Right lung (tissue), 5 donors: ENCODE measurements around the gene QRFPR. TPM values are rescaled to one million over a fixed set of nuclear protein-coding genes. Genes with fewer than 3 reads are reported as not detected.

ENCODE experiments used
- polyA plus RNA-seq, 5 donors: library from polyadenylated mRNA; unstranded; fragments of 120-200 nt; gene quantifications; one replicate each; pipeline versions ENCODE4 v1.2.1 to v1.2.3, GENCODE V29; 2013; ENCODE audit warnings: inconsistent platforms in 1 of 5, low replicate concordance in 1 of 5; ENCODE audit not compliant: insufficient read length in 5 of 5, insufficient read depth in 1 of 5

The QRFPR gene
- polyA plus RNA-seq, 5 donors, result 0.73 to 3.7 (median 2.5) TPM

Other genes with a start within 250 kb of the QRFPR start
- 1 to 10 TPM in 4 of 5 donors, under 1 TPM in 1; 0.67 to 2.7 (median 1.3) TPM for gene TNIP3, start 216.7 kb downstream of the QRFPR start, polyA plus RNA-seq